OCI-LY7 (cell line): Measurements from ENCODE around the gene GBGT1. TPM values are rescaled to one million over a fixed set of nuclear protein-coding genes. Genes with fewer than 3 reads are reported as not detected.

Source experiments
- BruUV-seq: library from RNA; stranded (reverse); fragments of 400-500 nt; replicated peaks from 2 replicates; lab custom pipeline; 2021; lab: Mats Ljungman, UMichigan
- CTCF ChIA-PET: fragments of 300-600 bp; sonication (Branson Sonifier 250); formaldehyde crosslinking; loops from one replicate; lab custom pipeline; 2022; ENCODE audit warnings: antibody characterized with exemption; ENCODE audit not compliant: unreplicated experiment; lab: Charles Lee
- POLR2A ChIA-PET: fragments of 300-600 bp; sonication (Branson Sonifier 250); formaldehyde crosslinking; loops from one replicate; lab custom pipeline; 2022; ENCODE audit warnings: antibody characterized with exemption; lab: Charles Lee
- DNase-seq: peaks from one replicate; pipeline ENCODE4 v3.0.0-alpha.2; 2015; ENCODE audit warnings: low spot score
- H2AFZ ChIP-seq: fragments of 200-600 bp; sonication (generic), shearing (Covaris generic); 2 replicates; pipeline ENCODE4 v1.6.1; 2014; ENCODE audit warnings: mild to moderate bottlenecking, antibody characterized with exemption, low read length, moderate library complexity
- H3K27ac ChIP-seq: fragments of 200-600 bp; sonication (generic); 2 replicates; pipeline ENCODE4 v1.5.1; 2014; ENCODE audit warnings: mixed run types, low read depth, mild to moderate bottlenecking, moderate library complexity, low read length, inconsistent platforms; ENCODE audit not compliant: poor library complexity, severe bottlenecking
- H3K36me3 ChIP-seq: fragments of 200-600 bp; sonication (generic); 2 replicates; pipeline ENCODE4 v1.6.1; 2014; ENCODE audit warnings: mild to moderate bottlenecking, antibody characterized with exemption, low read length, moderate library complexity, mixed read lengths; ENCODE audit not compliant: insufficient read depth
- H3K4me1 ChIP-seq: fragments of 200-600 bp; sonication (generic); 2 replicates; pipeline ENCODE4 v1.5.1; 2014; ENCODE audit warnings: mild to moderate bottlenecking, low read length; ENCODE audit not compliant: insufficient read depth, poor library complexity, severe bottlenecking
- H3K4me2 ChIP-seq: fragments of 200-600 bp; sonication (generic); 2 replicates; pipeline ENCODE4 v1.6.1; 2014; ENCODE audit warnings: mild to moderate bottlenecking, low read length
- H3K4me3 ChIP-seq: fragments of 200-600 bp; sonication (generic); 2 replicates; pipeline ENCODE4 v1.5.1; 2014; ENCODE audit warnings: mild to moderate bottlenecking, low read depth, low read length; ENCODE audit not compliant: poor library complexity, severe bottlenecking
- H3K79me2 ChIP-seq: fragments of 200-600 bp; sonication (generic); 2 replicates; pipeline ENCODE4 v1.6.1; 2016; ENCODE audit warnings: low read depth, mild to moderate bottlenecking, low read length, moderate library complexity, mixed read lengths; ENCODE audit not compliant: insufficient read depth
- H3K9me2 ChIP-seq: fragments of 200-600 bp; sonication (generic); 2 replicates; pipeline ENCODE4 v1.6.1; 2016; ENCODE audit warnings: mild to moderate bottlenecking, low read length, mixed read lengths; ENCODE audit not compliant: insufficient read depth
- H3K9me3 ChIP-seq: fragments of 200-600 bp; sonication (generic); 2 replicates; pipeline ENCODE4 v1.6.1; 2014; ENCODE audit warnings: mild to moderate bottlenecking, mixed run types, low read length, mixed read lengths
- H4K20me1 ChIP-seq: fragments of 200-600 bp; sonication (generic); 2 replicates; pipeline ENCODE4 v1.6.1; 2014; ENCODE audit warnings: mild to moderate bottlenecking, antibody characterized with exemption, low read length, moderate library complexity, mixed read lengths; ENCODE audit not compliant: insufficient read depth
- EZH2phosphoT487 ChIP-seq: fragments of 200-600 bp; sonication (generic); IDR thresholded peaks from 2 replicates; pipeline ENCODE4 v1.6.1; 2018; ENCODE audit warnings: low read depth, borderline replicate concordance, mild to moderate bottlenecking, mixed run types, antibody characterized with exemption, low read length, moderate library complexity, mixed read lengths
- intact Hi-C: fragments of 100-400 bp; cut with micrococcal nuclease; formaldehyde crosslinking; loops from one replicate; pipeline ENCODE4 v1.10.0; 2022; ENCODE audit not compliant: unreplicated experiment
- total RNA-seq, 2 experiments: library from RNA; depleted of rRNA in 1 of 2; stranded (reverse); fragments of >200 nt in 1 of 2; shearing (Covaris generic) in 1 of 2; gene quantifications; 2 replicates each; pipeline ENCODE4 v1.2.3, GENCODE V29; 2014 to 2022
- TF ChIP-seq, protein P1 (sequence below): fragments of 200-600 bp; sonication (generic); conservative IDR thresholded peaks from 2 replicates; pipeline ENCODE4 v1.5.1; 2014; ENCODE audit warnings: mild to moderate bottlenecking, antibody characterized with exemption, low read length, moderate library complexity, mixed read lengths

The GBGT1 gene
- total RNA-seq, 2 experiments from 2014 or later: 2.1 to 5.9 TPM

DNA sequence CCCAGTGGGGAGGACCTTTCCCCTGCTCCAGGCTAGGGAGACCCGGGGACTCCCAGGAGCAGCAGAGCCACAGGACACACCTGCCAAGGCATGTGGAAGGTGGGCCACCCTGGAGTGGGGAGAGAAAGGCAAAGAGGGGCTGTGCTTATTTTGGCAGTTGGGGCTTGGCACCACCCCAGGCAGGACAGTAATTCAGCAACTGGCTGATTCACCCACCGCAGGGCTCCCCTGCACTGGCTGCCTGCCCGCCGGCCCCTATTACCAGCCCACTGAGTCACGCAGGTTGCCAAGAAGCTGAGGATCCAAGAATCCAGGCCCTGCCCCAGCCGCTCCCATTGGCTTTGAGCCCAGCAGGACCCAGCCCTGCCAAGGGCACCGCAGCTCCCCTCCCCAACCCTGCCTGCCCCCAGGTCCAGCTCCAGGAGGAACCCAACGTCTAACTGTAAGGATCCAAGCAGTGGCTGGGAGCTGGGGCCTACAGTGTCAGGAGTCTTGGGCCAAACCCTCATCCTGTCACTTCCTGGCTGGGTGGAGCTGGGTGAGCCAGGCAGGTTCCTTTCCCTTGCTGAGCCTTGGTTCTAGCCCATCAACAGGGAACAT lies 28.5 kb downstream of the GBGT1 start:
- H3K9me3 ChIP-seq: no peaks in the 10 kb centered on the region
- no TSS peak for BruUV-seq
- no peak overlapping the region for H2AFZ ChIP-seq
- no peaks in the 10 kb centered on the region for H3K79me2 ChIP-seq
- H3K4me3 ChIP-seq: no peak overlapping the region
- intact Hi-C loops: no loop called here
- TF ChIP-seq, protein P1, sequence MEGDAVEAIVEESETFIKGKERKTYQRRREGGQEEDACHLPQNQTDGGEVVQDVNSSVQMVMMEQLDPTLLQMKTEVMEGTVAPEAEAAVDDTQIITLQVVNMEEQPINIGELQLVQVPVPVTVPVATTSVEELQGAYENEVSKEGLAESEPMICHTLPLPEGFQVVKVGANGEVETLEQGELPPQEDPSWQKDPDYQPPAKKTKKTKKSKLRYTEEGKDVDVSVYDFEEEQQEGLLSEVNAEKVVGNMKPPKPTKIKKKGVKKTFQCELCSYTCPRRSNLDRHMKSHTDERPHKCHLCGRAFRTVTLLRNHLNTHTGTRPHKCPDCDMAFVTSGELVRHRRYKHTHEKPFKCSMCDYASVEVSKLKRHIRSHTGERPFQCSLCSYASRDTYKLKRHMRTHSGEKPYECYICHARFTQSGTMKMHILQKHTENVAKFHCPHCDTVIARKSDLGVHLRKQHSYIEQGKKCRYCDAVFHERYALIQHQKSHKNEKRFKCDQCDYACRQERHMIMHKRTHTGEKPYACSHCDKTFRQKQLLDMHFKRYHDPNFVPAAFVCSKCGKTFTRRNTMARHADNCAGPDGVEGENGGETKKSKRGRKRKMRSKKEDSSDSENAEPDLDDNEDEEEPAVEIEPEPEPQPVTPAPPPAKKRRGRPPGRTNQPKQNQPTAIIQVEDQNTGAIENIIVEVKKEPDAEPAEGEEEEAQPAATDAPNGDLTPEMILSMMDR: no peak
- no peak for TF ChIP-seq EZH2phosphoT487
- no peak overlapping the region for H3K4me2 ChIP-seq
- ChIA-PET POLR2A (interaction anchor here (0.6 kb wide), 1 partner anchor 999 kb away, joined by 3 read pairs; no protein-coding TSS in a partner anchor), CTCF (no interaction called here)
- no peaks in the 10 kb centered on the region for H3K9me2 ChIP-seq
- H4K20me1 ChIP-seq: no peaks in the 10 kb centered on the region
- no peak for DNase-seq
- no peak overlapping the region for H3K27ac ChIP-seq
- no peaks in the 10 kb centered on the region for H3K36me3 ChIP-seq
- H3K4me1 ChIP-seq: peaks cover 24% of the 10 kb centered on the region

DNA sequence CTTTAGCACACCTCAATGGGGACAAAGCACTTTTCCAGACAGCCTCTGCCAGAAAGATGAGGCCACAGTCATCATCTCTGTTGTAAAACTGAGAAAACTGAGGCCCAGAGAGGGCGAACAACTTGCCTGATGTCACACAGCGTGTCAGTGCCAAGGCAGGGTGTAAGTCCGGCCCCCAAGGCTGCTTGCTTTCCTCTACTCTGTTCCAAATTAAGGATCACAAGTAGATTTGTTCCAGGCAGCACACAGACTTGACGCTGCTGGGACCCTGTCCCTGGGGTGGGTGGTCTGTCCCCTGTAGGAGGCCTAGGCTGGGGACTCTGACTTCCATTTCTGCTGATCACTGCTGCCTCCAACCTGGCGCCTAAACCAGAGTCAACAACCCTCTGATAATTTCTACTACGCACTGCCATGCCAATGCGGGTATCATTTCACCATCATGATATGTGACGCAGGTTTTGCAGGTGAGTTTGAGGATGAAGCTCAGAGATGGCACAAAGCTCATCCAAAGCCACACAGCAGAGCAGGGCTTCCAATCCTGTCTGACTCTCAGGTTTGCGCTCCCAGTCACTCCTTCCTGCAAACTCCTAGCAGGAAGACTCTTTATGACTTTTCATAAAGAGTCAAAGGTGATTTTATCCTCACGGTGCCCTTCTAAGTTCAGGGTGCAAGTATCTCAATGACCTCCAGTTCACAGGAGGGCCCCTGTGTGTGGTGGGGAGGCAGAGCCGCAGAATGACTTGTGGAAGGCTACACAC lies 29.1 kb downstream of the GBGT1 start:
- no TSS peak for BruUV-seq
- ChIA-PET CTCF (no interaction called here), POLR2A (interaction anchor here (0.6 kb wide), 1 partner anchor 999 kb away, joined by 3 read pairs; no protein-coding TSS in a partner anchor)
- H2AFZ ChIP-seq: no peak overlapping the region
- intact Hi-C loops: no loop called here
- TF ChIP-seq EZH2phosphoT487: no peak
- TF ChIP-seq, protein P1: no peak
- no peak for DNase-seq
- H3K36me3 ChIP-seq: no peaks in the 10 kb centered on the region
- no peaks in the 10 kb centered on the region for H3K79me2 ChIP-seq
- H3K9me3 ChIP-seq: no peaks in the 10 kb centered on the region
- H3K9me2 ChIP-seq: no peaks in the 10 kb centered on the region
- H4K20me1 ChIP-seq: no peaks in the 10 kb centered on the region
- H3K4me1 ChIP-seq: peaks cover 24% of the 10 kb centered on the region
- no peak overlapping the region for H3K4me2 ChIP-seq
- no peak overlapping the region for H3K4me3 ChIP-seq
- H3K27ac ChIP-seq: no peak overlapping the region
